Body of pancreas (tissue), 4 donors: ENCODE data around the gene SPINK13. TPM values are rescaled to one million over a fixed set of nuclear protein-coding genes. Genes with fewer than 3 reads are reported as not detected.
A peak's percentile ranks its signal among the peaks of the same experiment; 100 is the strongest.

Source experiments
- ATAC-seq: fragments of 150-250 bp; one replicate; pipeline ENCODE4 v1.9.1; 2016
- DNase-seq, 4 donors: peaks; one replicate each; pipeline ENCODE4 v3.0.0-alpha.2; 2019
- H3K27ac ChIP-seq, 4 donors: fragments of 200-600 bp; sonication (generic); 1 replicate in 3 of 4; 2 replicates in 1 of 4; pipeline versions ENCODE4 v1.5.1 to v1.6.1; 2016 to 2019; ENCODE audit warnings: mild to moderate bottlenecking in 1 of 4, mixed read lengths in 1 of 4, moderate library complexity in 1 of 4
- H3K27me3 ChIP-seq, 2 donors: fragments of 200-600 bp; sonication (generic); one replicate each; pipeline ENCODE4 v1.6.0; 2016; ENCODE audit warnings: mild to moderate bottlenecking in 1 of 2
- H3K36me3 ChIP-seq, 2 donors: fragments of 200-600 bp; sonication (generic); replicated peaks in 1 of 2; 2 replicates each; pipeline ENCODE4 v1.5.1; 2016; ENCODE audit warnings: low read depth in 2 of 2; ENCODE audit not compliant: insufficient read depth in 1 of 2
- H3K4me1 ChIP-seq: fragments of 200-600 bp; sonication (generic); one replicate; pipeline ENCODE4 v1.6.0; 2016
- H3K4me3 ChIP-seq, 2 donors: fragments of 200-600 bp; sonication (generic); 1 replicate in 1 of 2; 2 replicates in 1 of 2; pipeline ENCODE4 v1.5.1; 2016 to 2019
- H3K9me3 ChIP-seq, 3 donors: fragments of 200-600 bp; sonication (generic); 1 replicate in 2 of 3; 2 replicates in 1 of 3; pipeline ENCODE4 v1.5.1; 2016
- POLR2A ChIP-seq, 3 donors: fragments of 450-650 bp; IDR thresholded peaks; one replicate each; pipeline ENCODE4 v1.6.1; 2016; ENCODE audit warnings: antibody characterized with exemption in 3 of 3, mild to moderate bottlenecking in 2 of 3
- WGBS, 2 donors: methylation state at CpG; one replicate each; pipeline ENCODE4 v1.1.5; 2017; 5-methylcytosine and 5-hydroxymethylcytosine counted together
- intact Hi-C: fragments of 100-400 bp; cut with DNase I; formaldehyde crosslinking; loops from one replicate; pipeline ENCODE4 v1.15.1; 2023
- total RNA-seq, 2 donors: library from RNA; depleted of rRNA; stranded (reverse); fragments of >200 nt; gene quantifications; one replicate each; pipeline ENCODE4 v1.1.0, GENCODE V29; 2016
- TF ChIP-seq, protein P1 (sequence below), 7 experiments: fragments of 450-650 bp in 4 of 7; fragments of 200-600 bp in 3 of 7; sonication (generic) in 3 of 7; IDR thresholded peaks; one replicate each; pipeline ENCODE4 v1.5.1; 2016 to 2019; ENCODE audit warnings: antibody characterized with exemption in 7 of 7

The SPINK13 gene
- total RNA-seq, 2 donors from 2014 or later = 2.6 to 5.7 TPM

DNA sequence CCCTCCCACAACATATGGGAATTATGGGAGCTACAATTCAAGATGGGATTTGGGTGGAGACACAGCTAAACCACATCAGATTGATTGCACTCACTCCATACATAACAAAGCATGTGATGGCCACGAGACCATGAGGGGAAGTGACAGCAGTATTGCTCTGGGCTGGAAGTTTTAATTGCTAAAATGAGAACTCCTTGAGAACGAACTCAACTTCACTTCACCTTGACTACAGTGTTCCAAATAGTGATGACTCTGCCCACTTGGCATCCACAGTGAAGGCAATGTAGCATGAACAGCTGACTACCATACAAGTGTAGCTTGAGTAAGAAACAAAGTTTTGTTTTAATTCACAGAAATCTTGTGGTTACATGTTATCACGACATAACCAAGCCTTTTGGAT is 42.9 kb downstream of the SPINK13 start:
- no peaks in the 10 kb centered on the region for H3K4me1 ChIP-seq
- no peaks in the 10 kb centered on the region for H3K9me3 ChIP-seq
- no peak for ATAC-seq
- DNase-seq = no peak
- no peaks in the 10 kb centered on the region for H3K36me3 ChIP-seq
- 68 to 85% methylated on average over 3 of the region's 3 CpGs for WGBS, 2 donors
- intact Hi-C loops = no loop called here
- no peak overlapping the region for H3K4me3 ChIP-seq
- no peak overlapping the region for H3K27ac ChIP-seq
- TF ChIP-seq POLR2A (IDR thresholded peaks at IDR 0.05) = no peak
- TF ChIP-seq, protein P1, sequence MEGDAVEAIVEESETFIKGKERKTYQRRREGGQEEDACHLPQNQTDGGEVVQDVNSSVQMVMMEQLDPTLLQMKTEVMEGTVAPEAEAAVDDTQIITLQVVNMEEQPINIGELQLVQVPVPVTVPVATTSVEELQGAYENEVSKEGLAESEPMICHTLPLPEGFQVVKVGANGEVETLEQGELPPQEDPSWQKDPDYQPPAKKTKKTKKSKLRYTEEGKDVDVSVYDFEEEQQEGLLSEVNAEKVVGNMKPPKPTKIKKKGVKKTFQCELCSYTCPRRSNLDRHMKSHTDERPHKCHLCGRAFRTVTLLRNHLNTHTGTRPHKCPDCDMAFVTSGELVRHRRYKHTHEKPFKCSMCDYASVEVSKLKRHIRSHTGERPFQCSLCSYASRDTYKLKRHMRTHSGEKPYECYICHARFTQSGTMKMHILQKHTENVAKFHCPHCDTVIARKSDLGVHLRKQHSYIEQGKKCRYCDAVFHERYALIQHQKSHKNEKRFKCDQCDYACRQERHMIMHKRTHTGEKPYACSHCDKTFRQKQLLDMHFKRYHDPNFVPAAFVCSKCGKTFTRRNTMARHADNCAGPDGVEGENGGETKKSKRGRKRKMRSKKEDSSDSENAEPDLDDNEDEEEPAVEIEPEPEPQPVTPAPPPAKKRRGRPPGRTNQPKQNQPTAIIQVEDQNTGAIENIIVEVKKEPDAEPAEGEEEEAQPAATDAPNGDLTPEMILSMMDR (IDR thresholded peaks at IDR 0.05) = no peak
- no peaks in the 10 kb centered on the region for H3K27me3 ChIP-seq

DNA sequence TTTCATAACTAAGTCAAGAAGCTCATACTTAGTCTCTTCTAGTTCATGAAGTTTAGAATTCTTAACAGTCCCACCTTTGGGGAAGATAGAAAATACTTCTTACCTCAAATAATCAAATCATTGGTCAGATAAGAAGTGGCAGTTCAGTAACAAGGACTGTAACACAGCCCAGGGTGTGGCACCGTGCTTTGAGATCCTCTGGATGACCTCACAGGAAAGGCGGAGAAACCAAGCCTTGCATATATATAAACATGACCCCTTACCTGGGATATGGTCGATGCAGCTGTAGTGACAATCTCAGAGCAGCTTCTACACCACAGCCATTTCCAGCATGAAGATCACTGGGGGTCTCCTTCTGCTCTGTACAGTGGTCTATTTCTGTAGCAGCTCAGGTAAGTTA is 43.6 kb downstream of the SPINK13 start, which contains the start of gene SPINK7:
Gene SPINK7, plus strand, starts transcription at position 271 of the 400 bp plus-strand sequence. Its CDS starts 61 bp downstream, at position 332.
- intact Hi-C loops = no loop called here
- no peak within 1 kb of the TSS for H3K4me3 ChIP-seq
- no peaks in the 10 kb centered on the region for H3K4me1 ChIP-seq
- DNase-seq = no peak
- H3K27me3 ChIP-seq = no peaks in the 10 kb centered on the region
- WGBS, 2 donors = 83 to 86% methylated on average over 3 of the region's 3 CpGs
- no peak within 1 kb of the TSS for H3K27ac ChIP-seq
- H3K9me3 ChIP-seq = no peaks in the 10 kb centered on the region
- no peaks in the 10 kb centered on the region for H3K36me3 ChIP-seq
- ATAC-seq = no peak
- TF ChIP-seq POLR2A (IDR thresholded peaks at IDR 0.05) = no peak
- TF ChIP-seq, protein P1 (IDR thresholded peaks at IDR 0.05) = no peak

DNA sequence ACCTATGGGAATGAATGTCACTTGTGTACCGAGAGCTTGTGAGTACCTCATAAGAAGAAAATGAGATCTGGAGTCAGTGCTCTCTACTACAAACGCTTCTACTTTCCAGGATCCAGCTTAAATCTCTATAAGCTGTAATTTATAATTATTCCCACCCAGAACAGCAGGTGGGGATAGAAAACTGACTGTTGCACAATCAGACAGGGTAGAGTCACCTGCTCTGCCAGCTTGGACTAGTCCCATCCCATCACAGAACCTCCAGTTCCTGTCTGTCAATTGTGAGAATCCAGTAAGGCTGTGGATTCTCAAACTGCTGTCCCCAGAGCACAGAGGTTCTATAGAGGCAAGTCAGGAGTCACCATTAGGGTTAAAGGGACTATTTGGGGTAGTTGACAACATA is 45.6 kb downstream of the SPINK13 start:
- H3K4me1 ChIP-seq = no peaks in the 10 kb centered on the region
- DNase-seq (no peak), ATAC-seq (no peak)
- 85 to 91% methylated on average over 2 of the region's 2 CpGs for WGBS, 2 donors
- H3K36me3 ChIP-seq = no peaks in the 10 kb centered on the region
- no peak overlapping the region for H3K4me3 ChIP-seq
- no peak for TF ChIP-seq POLR2A (IDR thresholded peaks at IDR 0.05)
- TF ChIP-seq, protein P1 (IDR thresholded peaks at IDR 0.05) = peak in 1 of 7 experiments; percentile 1
- no peaks in the 10 kb centered on the region for H3K9me3 ChIP-seq
- H3K27ac ChIP-seq = no peak overlapping the region
- no peaks in the 10 kb centered on the region for H3K27me3 ChIP-seq
- intact Hi-C loops = no loop called here

DNA sequence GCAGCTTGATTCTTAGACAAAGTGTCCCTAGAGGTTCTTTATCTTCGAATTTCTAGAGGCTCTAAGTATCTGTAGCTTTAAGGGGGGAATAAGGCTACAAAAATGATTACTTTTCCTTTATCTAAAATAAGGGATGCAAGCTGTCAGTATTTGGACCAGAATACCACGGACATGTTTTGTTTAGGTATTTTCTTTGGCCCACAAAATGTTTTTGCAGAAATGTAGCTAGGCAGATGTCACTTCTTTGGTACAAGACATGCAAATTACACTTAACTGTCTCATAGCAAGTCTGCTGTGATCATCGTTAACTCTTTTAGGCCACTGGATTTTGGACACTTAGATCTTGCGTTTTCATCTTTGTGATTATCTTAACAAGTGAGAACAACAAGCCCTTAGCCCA is 46.1 kb downstream of the SPINK13 start:
- Histone ChIP-seq H3K36me3 (no peaks in the 10 kb centered on the region), H3K9me3 (no peaks in the 10 kb centered on the region), H3K4me1 (no peaks in the 10 kb centered on the region), H3K27ac (no peak overlapping the region), H3K4me3 (no peak overlapping the region), H3K27me3 (no peaks in the 10 kb centered on the region)
- ATAC-seq = no peak
- DNase-seq = no peak
- TF ChIP-seq POLR2A (IDR thresholded peaks at IDR 0.05) = no peak
- TF ChIP-seq, protein P1 (IDR thresholded peaks at IDR 0.05) = no peak
- intact Hi-C loops = no loop called here
- WGBS, 2 donors = 54 to 63% methylated on average over 4 of the region's 4 CpGs
